Muscle of leg (tissue), 9 donors: ENCODE measurements around the gene HS3ST3B1. TPM values are rescaled to one million over a fixed set of nuclear protein-coding genes. Genes with fewer than 3 reads are reported as not detected.

Source experiments
- polyA plus RNA-seq, 8 donors: library from polyadenylated mRNA; unstranded; fragments of 120-200 nt; gene quantifications; one replicate each; pipeline versions ENCODE4 v1.2.1 to v1.2.3, GENCODE V29; 2013; ENCODE audit warnings: inconsistent platforms in 1 of 8, low replicate concordance in 1 of 8; ENCODE audit not compliant: insufficient read length in 8 of 8, insufficient read depth in 1 of 8
- total RNA-seq: library from RNA; stranded (reverse); fragments of 120-200 nt; gene quantifications from one replicate; pipeline ENCODE4 v1.2.4, GENCODE V29; 2013

HS3ST3B1 gene
- total and polyA plus RNA-seq, 9 donors: 1.0 to 4.6 (median 2.2) TPM

Other genes with a start within 250 kb of the HS3ST3B1 start
- 13.9 TPM for gene COX10, start 231.6 kb upstream of the HS3ST3B1 start, total RNA-seq
- 10 to 100 TPM; 11.4 to 16.1 (median 14.1) TPM for gene COX10, start 231.6 kb upstream of the HS3ST3B1 start, polyA plus RNA-seq
- gene CDRT15, start 64.2 kb upstream of the HS3ST3B1 start, total RNA-seq: not detected
- 1 to 10 TPM in 1 of 8 donors, under 1 TPM in 7; 0.23 to 1.1 (median 0.43) TPM for gene CDRT15, start 64.2 kb upstream of the HS3ST3B1 start, polyA plus RNA-seq